ENCODE measurements around the gene ATP13A5.

DNA sequence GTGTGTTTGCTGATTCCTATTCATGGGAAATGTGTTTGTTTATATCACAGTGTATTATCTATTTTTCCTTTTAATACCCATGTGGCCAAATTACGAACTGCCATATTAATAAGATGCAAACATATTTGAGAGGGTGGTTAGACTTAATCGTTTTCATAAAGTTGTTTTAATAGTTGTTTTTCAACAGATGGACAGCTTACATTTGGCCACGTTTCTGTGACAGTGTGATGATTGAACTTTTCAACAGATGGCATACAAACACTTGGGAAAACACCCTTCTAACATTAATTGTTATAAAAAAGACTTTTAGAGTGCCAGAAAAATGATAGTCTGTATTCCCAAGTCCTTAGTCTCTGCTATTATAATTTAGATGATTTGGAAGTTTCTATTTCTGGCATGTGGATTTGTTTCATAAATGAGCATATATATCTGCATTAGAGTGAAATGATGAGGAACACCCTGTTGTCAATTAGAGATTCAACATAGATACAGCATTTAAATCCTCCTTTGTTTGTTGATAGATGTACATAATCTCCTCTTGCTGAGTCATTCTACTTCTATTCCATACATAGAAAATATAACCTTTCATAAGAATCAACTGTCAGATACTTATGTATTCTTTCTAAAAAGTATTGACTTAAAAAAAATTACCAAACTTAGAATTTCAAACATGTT is 124.4 kb downstream of the ATP13A5 start:
- TF ChIP-seq, protein P1, sequence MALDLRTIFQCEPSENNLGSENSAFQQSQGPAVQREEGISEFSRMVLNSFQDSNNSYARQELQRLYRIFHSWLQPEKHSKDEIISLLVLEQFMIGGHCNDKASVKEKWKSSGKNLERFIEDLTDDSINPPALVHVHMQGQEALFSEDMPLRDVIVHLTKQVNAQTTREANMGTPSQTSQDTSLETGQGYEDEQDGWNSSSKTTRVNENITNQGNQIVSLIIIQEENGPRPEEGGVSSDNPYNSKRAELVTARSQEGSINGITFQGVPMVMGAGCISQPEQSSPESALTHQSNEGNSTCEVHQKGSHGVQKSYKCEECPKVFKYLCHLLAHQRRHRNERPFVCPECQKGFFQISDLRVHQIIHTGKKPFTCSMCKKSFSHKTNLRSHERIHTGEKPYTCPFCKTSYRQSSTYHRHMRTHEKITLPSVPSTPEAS (tag by site-specific recombination; IDR thresholded peaks at IDR 0.05) = no peak
- no peak for TF ChIP-seq GLI4 (tag by site-specific recombination; IDR thresholded peaks at IDR 0.05)
- TF ChIP-seq, protein P2, sequence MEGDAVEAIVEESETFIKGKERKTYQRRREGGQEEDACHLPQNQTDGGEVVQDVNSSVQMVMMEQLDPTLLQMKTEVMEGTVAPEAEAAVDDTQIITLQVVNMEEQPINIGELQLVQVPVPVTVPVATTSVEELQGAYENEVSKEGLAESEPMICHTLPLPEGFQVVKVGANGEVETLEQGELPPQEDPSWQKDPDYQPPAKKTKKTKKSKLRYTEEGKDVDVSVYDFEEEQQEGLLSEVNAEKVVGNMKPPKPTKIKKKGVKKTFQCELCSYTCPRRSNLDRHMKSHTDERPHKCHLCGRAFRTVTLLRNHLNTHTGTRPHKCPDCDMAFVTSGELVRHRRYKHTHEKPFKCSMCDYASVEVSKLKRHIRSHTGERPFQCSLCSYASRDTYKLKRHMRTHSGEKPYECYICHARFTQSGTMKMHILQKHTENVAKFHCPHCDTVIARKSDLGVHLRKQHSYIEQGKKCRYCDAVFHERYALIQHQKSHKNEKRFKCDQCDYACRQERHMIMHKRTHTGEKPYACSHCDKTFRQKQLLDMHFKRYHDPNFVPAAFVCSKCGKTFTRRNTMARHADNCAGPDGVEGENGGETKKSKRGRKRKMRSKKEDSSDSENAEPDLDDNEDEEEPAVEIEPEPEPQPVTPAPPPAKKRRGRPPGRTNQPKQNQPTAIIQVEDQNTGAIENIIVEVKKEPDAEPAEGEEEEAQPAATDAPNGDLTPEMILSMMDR (tag by site-specific recombination; IDR thresholded peaks at IDR 0.05) = no peak

Data from HEK293 (cell line).